HepG2 (cell line): ENCODE measurements around the gene LGI4. TPM values are rescaled to one million over a fixed set of nuclear protein-coding genes. Genes with fewer than 3 reads are reported as not detected.

Experiments used
- CBFB ChIP-seq: sonication (generic); formaldehyde crosslinking; IDR thresholded peaks from 2 replicates; pipeline ENCODE4 v1.4.0; 2020; ENCODE audit warnings: missing genetic modification reagents
- CREM ChIP-seq, 2 experiments: sonication (generic) in 1 of 2; formaldehyde crosslinking in 1 of 2; IDR thresholded peaks; 2 replicates each; pipeline versions ENCODE4 v1.4.0 to v1.6.1; 2016 to 2020; ENCODE audit warnings: antibody characterized with exemption in 1 of 2, mild to moderate bottlenecking in 1 of 2, missing genetic modification reagents in 1 of 2
- DMAP1 ChIP-seq: IDR thresholded peaks from 2 replicates; pipeline ENCODE4 v1.6.1; 2016
- HDAC6 ChIP-seq: fragments of 200-600 bp; sonication (generic); IDR thresholded peaks from 2 replicates; pipeline ENCODE4 v1.7.0; 2017; ENCODE audit warnings: mild to moderate bottlenecking, antibody characterized with exemption, low read length, low read depth
- JDP2 ChIP-seq: sonication (generic); formaldehyde crosslinking; IDR thresholded peaks from 2 replicates; pipeline ENCODE4 v1.8.1; 2022; ENCODE audit warnings: missing genetic modification reagents, borderline replicate concordance
- LCORL ChIP-seq, 2 experiments: fragments of 450-650 bp in 1 of 2; sonication (generic) in 1 of 2; formaldehyde crosslinking in 1 of 2; IDR thresholded peaks; 2 replicates each; pipeline versions ENCODE4 v1.5.0 to v1.6.1; 2017 to 2020; ENCODE audit warnings: antibody characterized with exemption in 1 of 2, missing genetic modification reagents in 1 of 2
- RBM22 ChIP-seq: fragments of 200-400 bp; formaldehyde crosslinking; optimal IDR thresholded peaks from 2 replicates; pipeline ENCODE3; 2017; ENCODE audit warnings: mild to moderate bottlenecking, low read length, moderate library complexity
- SNRNP70 ChIP-seq: fragments of 200-400 bp; formaldehyde crosslinking; IDR thresholded peaks from 2 replicates; pipeline ENCODE4 v1.6.1; 2017; ENCODE audit warnings: mild to moderate bottlenecking, low read depth, low read length, moderate library complexity
- THYN1 ChIP-seq: sonication (generic); formaldehyde crosslinking; IDR thresholded peaks from 2 replicates; pipeline ENCODE4 v1.8.1; 2023; ENCODE audit warnings: low read depth, mild to moderate bottlenecking, moderate library complexity, missing genetic modification reagents, borderline replicate concordance
- XRCC5 ChIP-seq: fragments of 200-400 bp; formaldehyde crosslinking; optimal IDR thresholded peaks from 2 replicates; pipeline ENCODE3; 2017; ENCODE audit warnings: mild to moderate bottlenecking, low read length
- ZBTB38 ChIP-seq: sonication (generic); formaldehyde crosslinking; IDR thresholded peaks from 2 replicates; pipeline ENCODE4 v1.5.1; 2020; ENCODE audit warnings: mild to moderate bottlenecking, missing genetic modification reagents
- ZNF10 ChIP-seq: sonication (generic); formaldehyde crosslinking; IDR thresholded peaks from 2 replicates; pipeline ENCODE4 v1.4.0; 2020; ENCODE audit warnings: mild to moderate bottlenecking, low read depth, missing genetic modification reagents, borderline replicate concordance
- ZNF34 ChIP-seq: sonication (generic); formaldehyde crosslinking; IDR thresholded peaks from 2 replicates; pipeline ENCODE4 v1.4.0; 2020; ENCODE audit warnings: mild to moderate bottlenecking, missing genetic modification reagents, borderline replicate concordance
- ZNF432 ChIP-seq: sonication (generic); formaldehyde crosslinking; IDR thresholded peaks from 2 replicates; pipeline ENCODE4 v1.5.0; 2020; ENCODE audit warnings: missing genetic modification reagents, mild to moderate bottlenecking, borderline replicate concordance
- ZNF670 ChIP-seq: sonication (generic); formaldehyde crosslinking; IDR thresholded peaks from 2 replicates; pipeline ENCODE4 v1.8.0; 2022; ENCODE audit warnings: mild to moderate bottlenecking, missing genetic modification reagents, borderline replicate concordance
- ZNF761 ChIP-seq: sonication (generic); formaldehyde crosslinking; conservative IDR thresholded peaks from 2 replicates; pipeline ENCODE4 v1.4.0; 2020; ENCODE audit warnings: mild to moderate bottlenecking, missing genetic modification reagents
- ZNF878 ChIP-seq: sonication (generic); formaldehyde crosslinking; IDR thresholded peaks from 2 replicates; pipeline ENCODE4 v1.8.1; 2023; ENCODE audit warnings: mild to moderate bottlenecking, missing genetic modification reagents, moderate library complexity
- ZSCAN30 ChIP-seq: sonication (generic); formaldehyde crosslinking; IDR thresholded peaks from 2 replicates; pipeline ENCODE4 v1.5.0; 2020; ENCODE audit warnings: mild to moderate bottlenecking, missing genetic modification reagents
- polyA plus RNA-seq, 8 experiments: library from polyadenylated mRNA; depleted of rRNA in 3 of 8; stranded (reverse) in 7 of 8; unstranded in 1 of 8; fragments of >200 nt; fragmentation: Illumina TruSeq in 4 of 8; extraction: Trizol in 4 of 8; gene quantifications; 2 replicates each; pipeline versions ENCODE4 v1.2.1 to v1.2.3, GENCODE V29; 2011 to 2016; ENCODE audit warnings: low read depth in 4 of 8, missing spikeins in 1 of 8, mixed read lengths in 1 of 8; ENCODE audit not compliant: insufficient read depth in 1 of 8
- total RNA-seq, 5 experiments: library from RNA; depleted of rRNA; stranded (reverse); fragments of >200 nt; fragmentation: Illumina TruSeq; extraction: Trizol; gene quantifications; 2 replicates each; pipeline ENCODE4 v1.2.3, GENCODE V29; 2016; ENCODE audit warnings: low read depth in 1 of 5
- TF ChIP-seq, protein P1 (sequence below): IDR thresholded peaks from 2 replicates; pipeline ENCODE4 v1.6.1; 2016
- TF ChIP-seq, protein P2 (sequence below): sonication (generic); formaldehyde crosslinking; IDR thresholded peaks from 2 replicates; pipeline ENCODE4 v1.9.0; 2022; ENCODE audit warnings: missing genetic modification reagents, mild to moderate bottlenecking, borderline replicate concordance
- TF ChIP-seq, protein P3 (sequence below): sonication (generic); formaldehyde crosslinking; conservative IDR thresholded peaks from 2 replicates; pipeline ENCODE4 v1.4.0; 2020; ENCODE audit warnings: mild to moderate bottlenecking, missing genetic modification reagents, moderate library complexity

LGI4 gene
- total and polyA plus RNA-seq, 2 of the 13 experiments (the other 11 are each of a cell fraction or from before 2014, with no cell fraction given) = 2.8 TPM; not detected in 1

DNA sequence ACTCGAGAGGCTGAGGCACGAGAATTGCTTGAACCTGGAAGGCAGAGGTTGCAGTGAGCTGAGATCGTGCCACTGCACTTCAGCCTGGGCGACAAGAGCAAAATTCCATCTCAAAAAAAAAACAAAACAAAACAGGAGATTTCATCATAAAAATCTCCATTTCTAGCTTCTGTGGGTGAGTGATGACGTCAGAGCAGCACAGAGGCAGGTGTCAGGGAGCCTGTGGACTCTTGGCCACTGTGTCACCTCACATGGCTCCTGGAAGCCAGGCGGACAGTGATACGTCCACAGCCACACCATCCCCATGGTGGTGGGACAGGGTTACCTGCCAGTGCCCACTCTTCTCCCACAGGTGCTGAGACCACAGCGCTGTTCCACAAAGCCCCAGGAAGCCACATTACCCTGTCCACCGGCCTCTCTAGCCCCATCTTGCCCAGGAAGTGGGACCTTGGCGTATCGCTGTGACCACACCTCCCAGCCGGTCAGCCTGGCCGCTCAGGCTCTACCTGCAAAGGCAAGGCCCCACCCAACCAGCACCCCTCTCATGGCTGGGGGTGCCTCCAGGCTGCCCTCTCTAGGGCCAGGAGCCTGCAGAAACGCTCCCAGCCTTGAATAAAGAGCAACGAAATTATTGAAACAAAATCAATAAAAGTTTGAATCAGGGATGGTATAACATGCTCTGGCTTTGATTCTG lies 21.7 kb downstream of the LGI4 start (continued):
- TF ChIP-seq, protein P1, sequence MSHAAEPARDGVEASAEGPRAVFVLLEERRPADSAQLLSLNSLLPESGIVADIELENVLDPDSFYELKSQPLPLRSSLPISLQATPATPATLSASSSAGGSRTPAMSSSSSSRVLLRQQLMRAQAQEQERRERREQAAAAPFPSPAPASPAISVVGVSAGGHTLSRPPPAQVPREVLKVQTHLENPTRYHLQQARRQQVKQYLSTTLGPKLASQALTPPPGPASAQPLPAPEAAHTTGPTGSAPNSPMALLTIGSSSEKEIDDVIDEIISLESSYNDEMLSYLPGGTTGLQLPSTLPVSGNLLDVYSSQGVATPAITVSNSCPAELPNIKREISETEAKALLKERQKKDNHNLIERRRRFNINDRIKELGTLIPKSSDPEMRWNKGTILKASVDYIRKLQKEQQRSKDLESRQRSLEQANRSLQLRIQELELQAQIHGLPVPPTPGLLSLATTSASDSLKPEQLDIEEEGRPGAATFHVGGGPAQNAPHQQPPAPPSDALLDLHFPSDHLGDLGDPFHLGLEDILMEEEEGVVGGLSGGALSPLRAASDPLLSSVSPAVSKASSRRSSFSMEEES = no peak
- TF ChIP-seq CBFB (CRISPR knock-in tag) (no peak), LCORL (IDR thresholded peaks at IDR 0.05) (no peak), LCORL (CRISPR knock-in tag; IDR thresholded peaks at IDR 0.05) (no peak), HDAC6 (no peak), CREM (IDR thresholded peaks at IDR 0.05) (0 out of 2 replicates have a peak, but pooled peaks have one; percentile 31), CREM (CRISPR knock-in tag; IDR thresholded peaks at IDR 0.05) (no peak), THYN1 (CRISPR knock-in tag) (no peak), XRCC5 (no peak), RBM22 (no peak), ZNF34 (CRISPR knock-in tag) (no peak), ZNF878 (CRISPR knock-in tag) (no peak), ZSCAN30 (no peak), SNRNP70 (no peak), ZNF670 (CRISPR knock-in tag) (no peak), ZNF761 (CRISPR knock-in tag) (no peak), ZNF10 (CRISPR knock-in tag) (no peak), JDP2 (CRISPR knock-in tag) (no peak), ZNF432 (CRISPR knock-in tag) (no peak), DMAP1 (CRISPR knock-in tag) (no peak), ZBTB38 (CRISPR knock-in tag) (peak; percentile 52; the same call in 1 of the 2 replicates)
- TF ChIP-seq, protein P2, sequence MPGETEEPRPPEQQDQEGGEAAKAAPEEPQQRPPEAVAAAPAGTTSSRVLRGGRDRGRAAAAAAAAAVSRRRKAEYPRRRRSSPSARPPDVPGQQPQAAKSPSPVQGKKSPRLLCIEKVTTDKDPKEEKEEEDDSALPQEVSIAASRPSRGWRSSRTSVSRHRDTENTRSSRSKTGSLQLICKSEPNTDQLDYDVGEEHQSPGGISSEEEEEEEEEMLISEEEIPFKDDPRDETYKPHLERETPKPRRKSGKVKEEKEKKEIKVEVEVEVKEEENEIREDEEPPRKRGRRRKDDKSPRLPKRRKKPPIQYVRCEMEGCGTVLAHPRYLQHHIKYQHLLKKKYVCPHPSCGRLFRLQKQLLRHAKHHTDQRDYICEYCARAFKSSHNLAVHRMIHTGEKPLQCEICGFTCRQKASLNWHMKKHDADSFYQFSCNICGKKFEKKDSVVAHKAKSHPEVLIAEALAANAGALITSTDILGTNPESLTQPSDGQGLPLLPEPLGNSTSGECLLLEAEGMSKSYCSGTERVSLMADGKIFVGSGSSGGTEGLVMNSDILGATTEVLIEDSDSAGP (CRISPR knock-in tag) = no peak
- TF ChIP-seq, protein P3, sequence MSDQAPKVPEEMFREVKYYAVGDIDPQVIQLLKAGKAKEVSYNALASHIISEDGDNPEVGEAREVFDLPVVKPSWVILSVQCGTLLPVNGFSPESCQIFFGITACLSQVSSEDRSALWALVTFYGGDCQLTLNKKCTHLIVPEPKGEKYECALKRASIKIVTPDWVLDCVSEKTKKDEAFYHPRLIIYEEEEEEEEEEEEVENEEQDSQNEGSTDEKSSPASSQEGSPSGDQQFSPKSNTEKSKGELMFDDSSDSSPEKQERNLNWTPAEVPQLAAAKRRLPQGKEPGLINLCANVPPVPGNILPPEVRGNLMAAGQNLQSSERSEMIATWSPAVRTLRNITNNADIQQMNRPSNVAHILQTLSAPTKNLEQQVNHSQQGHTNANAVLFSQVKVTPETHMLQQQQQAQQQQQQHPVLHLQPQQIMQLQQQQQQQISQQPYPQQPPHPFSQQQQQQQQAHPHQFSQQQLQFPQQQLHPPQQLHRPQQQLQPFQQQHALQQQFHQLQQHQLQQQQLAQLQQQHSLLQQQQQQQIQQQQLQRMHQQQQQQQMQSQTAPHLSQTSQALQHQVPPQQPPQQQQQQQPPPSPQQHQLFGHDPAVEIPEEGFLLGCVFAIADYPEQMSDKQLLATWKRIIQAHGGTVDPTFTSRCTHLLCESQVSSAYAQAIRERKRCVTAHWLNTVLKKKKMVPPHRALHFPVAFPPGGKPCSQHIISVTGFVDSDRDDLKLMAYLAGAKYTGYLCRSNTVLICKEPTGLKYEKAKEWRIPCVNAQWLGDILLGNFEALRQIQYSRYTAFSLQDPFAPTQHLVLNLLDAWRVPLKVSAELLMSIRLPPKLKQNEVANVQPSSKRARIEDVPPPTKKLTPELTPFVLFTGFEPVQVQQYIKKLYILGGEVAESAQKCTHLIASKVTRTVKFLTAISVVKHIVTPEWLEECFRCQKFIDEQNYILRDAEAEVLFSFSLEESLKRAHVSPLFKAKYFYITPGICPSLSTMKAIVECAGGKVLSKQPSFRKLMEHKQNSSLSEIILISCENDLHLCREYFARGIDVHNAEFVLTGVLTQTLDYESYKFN (CRISPR knock-in tag) = no peak
